C1 segment of cervical spinal cord (tissue), 14 donors: ENCODE results near the gene TJP1.
"Not testable (repeated sequence)": the region's sequence is repeated elsewhere in the genome, so short reads cannot be mapped to it uniquely, and the experiment has no call there.

Source experiments
- DNase-seq, 14 donors: peaks; one replicate each; lab custom pipeline; 2025; lab: John Stamatoyannopoulos, UW

TJP1 gene

GRCh38 chr15:29685156-29686078 lies 136.9 kb downstream of the TJP1 start:
- no peak for DNase-seq

DNA sequence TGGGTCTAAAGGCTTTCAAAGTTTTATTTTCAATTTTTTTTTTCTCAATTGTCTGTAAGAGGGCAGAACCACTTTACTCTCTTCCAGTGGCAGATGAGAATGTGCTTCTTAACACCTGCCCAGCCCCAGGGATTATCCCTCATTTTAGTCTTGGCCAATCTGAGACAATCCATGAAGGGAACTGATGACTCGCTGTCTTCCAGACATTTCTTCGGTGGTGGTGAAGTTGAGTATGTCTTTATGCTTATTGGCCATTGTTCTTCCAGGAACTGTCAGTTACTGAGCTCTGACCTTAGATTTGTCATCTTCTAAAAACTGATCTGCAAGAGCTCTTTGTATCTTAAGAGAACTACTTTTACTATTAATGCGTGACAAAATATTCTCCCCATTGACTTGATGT lies 139.5 kb downstream of the TJP1 start:
- DNase-seq: no peak

DNA sequence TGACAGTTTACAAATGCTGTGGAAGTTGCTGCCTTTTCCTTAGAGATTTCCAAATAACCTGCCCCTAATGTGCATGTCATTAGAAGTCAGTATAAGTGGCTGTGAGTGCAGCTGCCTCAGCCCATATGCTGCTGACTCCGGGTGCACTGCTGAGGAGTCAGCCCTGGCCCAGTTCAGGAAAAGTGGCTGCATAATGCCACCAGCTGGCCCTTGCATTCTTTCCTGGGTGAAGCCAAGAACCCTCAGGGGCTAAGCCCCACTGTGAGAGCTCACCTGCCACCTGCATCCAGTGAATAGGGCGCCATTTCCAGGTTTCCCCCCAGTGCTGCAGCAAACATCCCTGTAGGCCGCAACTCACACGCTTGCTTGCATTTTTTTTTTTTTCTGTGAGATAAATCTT lies 139.9 kb downstream of the TJP1 start:
- DNase-seq: no peak

DNA sequence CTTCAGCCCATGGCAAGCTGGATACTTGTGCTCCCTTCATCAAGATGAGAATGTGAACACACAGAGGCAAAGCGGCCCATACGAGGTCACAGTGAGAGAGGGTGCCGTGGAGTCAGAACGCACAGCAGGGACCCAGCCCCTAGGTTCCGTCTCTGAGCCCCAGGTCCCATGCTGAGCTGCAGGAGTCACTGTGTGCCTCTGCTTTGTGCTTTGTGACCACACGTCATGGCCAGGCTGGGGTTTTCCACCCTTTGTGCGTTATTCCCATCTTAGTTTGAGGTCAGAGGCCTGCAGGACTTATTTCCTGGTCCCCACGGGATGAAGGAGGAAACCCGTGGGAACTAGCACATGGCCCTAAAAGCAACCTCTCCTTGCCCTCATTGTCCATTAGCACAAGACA lies 140.3 kb downstream of the TJP1 start:
- DNase-seq: no peak

- DNase-seq: no peak
Observed at GRCh38 chr15:29681166-29681845, 141.0 kb downstream of the TJP1 start.

DNA sequence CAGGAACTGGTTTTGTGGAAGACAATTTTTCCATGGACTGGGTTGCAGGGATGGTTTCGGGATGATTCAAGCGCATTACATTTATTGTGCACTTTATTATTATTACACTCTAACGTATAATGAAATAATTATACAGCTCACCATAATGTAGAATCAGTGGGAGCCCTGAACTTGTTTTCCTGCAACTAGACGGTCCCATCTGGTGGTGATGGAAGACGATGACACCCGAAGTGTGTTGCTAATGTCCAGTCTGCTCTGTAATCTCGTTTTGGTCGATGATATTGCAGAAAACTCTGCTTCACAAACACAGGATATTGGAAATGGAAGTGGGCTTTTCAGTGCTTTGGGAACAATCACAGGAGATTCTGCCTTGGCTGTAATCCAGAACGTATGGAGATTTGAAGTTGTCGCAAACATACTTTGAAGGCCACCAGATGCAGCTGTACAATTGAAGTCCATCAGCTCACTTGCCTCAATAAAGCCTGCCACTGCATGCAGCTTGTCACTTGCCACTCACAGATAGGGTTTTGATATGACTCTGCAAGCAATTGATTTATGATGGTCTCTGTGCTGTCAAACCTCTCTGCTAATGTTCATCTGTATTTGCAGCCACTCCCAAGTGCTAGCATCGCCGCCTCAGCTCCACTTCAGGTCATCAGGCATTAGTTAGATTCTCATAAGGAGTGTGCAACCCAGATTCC lies 141.7 kb downstream of the TJP1 start:
- no peak for DNase-seq

- DNase-seq: no peak
Observed at GRCh38 chr15:29678504-29679034, 143.7 kb downstream of the TJP1 start.

DNA sequence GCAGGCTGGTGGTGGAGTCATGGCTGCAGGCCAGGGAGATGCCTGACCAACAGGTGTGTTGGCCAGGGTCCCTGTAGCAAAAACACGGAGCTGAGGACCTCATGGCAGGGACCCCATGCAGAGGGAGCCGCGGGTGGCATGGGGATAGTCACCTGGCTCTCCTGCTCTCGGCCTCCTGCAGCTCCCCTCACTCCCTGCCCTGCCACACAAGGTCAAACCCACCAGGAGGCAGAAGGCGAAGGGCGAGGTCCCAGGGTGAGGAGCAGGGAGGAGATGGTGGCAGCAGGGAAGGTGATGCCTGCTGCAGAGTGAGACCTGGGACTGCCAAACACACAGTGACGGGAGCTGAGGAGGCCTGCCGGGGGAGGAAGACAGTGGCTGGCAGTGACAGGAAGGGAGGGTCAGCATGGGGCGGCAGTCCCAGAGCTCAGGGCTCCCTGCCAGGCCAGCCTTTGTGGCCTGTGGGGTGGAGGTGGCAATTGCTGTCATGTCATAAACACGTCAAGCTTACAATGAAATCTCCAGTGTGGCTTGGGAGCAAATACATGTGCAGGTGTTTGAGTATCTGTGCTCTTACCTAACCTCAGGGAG lies 144.3 kb downstream of the TJP1 start:
- no peak for DNase-seq

DNA sequence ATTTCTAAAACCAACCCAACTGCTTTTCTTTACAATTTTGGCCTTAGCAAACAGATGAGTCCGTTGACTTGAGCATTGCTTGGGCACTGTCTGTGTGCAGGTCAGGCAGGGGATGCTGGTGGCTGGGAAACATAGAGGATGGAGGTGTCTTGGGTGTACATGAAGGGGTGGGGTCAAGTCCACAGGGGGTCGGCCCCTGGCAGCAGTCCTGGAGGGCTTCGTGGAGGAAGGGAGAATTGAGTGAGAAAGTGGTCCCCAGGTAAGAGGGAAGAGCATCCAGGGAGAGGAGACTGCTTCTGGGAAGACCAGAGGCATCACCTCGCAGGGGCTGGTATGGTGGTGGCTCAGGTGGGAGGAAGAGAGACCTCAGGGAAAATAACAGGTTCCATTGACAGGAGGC lies 144.8 kb downstream of the TJP1 start:
- no peak for DNase-seq

- DNase-seq: no peak
Observed at GRCh38 chr15:29676961-29677402, 145.3 kb downstream of the TJP1 start.

GRCh38 chr15:29676374-29676960 lies 145.8 kb downstream of the TJP1 start:
- not testable (repeated sequence) for DNase-seq

DNA sequence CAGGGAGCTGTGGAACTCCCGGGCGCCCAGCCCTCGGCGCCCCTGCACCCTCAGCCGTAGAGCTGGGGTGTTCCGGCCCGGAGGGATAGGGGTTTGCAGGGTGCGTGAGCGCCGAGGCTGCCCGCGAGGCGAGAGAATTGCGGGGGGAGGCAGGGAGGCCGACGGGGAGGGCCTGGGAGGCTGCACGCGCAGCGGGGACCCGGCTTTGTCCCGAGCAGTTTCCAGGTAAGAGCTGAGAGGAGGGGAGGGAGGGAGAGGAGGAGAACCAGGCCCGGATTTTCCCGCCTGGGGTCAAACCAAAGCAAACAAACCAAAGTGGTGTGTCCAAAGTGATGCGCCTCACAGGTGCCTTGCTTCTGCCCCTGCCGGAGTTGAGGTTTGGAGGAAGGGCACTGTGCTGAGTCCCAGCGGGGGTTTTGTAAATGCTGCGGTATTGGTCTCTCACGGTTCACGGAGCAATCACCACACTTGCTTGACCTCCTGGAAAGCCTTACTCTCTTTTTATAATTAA lies 146.4 kb downstream of the TJP1 start:
- DNase-seq: no peak

GRCh38 chr15:29674661-29675533 lies 147.4 kb downstream of the TJP1 start:
- DNase-seq: peak in 3 of 14 donors; percentile 22 to 42 (median 37)

DNA sequence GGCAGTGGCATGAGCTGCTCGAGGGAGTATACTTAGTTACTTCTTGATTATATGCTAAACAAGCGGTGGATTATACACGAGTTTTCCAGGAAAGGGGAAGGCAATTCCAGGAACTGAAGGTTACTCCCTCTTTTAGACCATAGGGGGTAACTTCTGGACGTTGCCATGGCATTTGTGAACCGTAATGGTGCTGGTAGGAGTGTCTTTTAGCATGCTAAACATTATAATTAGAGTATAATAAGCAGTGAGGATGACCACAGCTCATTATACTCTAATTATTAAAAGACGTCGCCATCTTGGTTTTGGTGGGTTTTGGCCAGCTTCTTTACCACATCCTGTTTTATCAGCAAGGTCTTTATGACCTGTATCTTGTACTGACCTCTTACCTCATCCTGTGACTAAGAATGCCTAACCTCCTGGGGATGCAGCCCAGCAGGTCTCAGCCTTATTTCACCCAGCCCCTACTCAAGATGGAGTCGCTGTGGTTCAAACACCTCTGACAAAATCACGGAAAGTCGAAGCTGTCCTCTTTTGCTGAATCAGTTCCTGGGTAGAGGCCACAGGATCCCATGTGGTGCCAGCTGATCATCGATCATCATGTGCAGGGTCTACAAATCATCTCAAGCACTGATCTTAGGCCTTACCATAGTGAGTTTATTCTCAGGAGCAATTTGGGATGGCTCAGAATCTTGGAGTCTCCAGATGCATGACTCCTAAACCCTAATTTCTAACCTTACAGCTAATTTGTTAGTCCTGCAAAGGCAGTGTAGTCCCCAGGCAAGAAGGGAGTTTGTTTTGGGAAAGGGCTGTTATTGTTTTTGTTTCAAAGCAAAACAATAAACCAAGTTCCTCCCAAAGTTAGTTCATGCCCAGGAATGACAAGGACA lies 149.1 kb downstream of the TJP1 start:
- DNase-seq: no peak

DNA sequence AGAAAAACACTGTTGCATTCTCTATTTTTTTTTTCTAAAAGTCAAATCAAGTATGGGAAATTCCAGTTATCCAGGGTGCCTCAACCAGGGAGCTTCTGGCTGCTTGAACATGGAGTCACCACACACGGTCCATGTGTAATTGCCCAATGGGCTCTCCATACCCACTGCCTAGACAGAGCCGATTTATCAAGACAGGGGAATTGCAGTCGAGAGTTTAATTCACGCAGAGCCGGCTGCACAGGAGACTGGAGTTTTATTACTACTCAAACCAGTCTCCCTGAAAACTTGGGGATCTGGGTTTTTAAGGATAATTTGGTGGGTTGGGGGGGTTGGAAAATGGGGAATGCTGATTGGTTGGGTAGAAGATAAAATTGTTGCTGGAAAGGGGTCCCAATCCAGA lies 149.8 kb downstream of the TJP1 start:
- DNase-seq: no peak

DNA sequence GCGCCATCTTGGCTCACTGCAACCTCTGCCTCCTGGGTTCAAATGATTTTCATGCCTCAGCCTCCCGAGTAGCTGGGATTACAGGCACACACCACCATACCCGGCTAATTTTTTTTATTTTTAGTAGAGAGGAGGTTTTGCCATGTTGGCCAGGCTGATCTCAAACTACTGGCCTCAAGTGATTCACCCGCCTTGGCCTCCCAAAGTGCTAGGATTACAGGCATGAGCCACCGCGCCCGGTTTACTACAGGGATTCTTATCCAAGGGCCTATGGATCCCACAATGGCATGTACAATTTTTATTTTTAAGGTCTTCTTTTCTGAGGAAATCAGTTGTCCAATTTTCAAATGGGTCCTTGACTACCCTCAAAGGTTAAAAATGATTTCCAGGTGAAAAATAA lies 150.2 kb downstream of the TJP1 start:
- not testable (repeated sequence) for DNase-seq

- DNase-seq: no peak
Observed at GRCh38 chr15:29670998-29671981, 151.0 kb downstream of the TJP1 start.

DNA sequence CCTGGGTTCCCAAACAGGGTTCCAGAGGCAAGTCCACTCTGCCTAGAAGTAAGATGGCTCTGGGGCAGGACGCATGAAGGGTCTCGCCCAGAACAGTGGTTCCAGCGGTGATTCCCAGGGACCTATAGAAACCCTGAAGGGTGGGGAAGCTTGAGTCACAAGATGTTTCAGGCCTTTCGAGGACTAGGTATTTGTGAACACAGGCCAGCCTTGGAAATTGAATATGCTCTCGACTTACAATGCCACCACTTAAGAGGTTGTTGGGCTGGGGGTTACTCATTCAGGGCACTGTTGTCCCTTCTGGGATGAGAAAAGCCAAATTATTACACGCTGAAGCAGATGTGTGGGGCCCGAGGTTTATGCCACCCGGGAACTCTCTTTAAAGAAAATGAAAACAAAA lies 152.0 kb downstream of the TJP1 start:
- DNase-seq: no peak
